ENCODE data around the gene PACS2.
"Not testable (repeated sequence)": the region's sequence is repeated elsewhere in the genome, so short reads cannot be mapped to it uniquely, and the experiment has no call there.

The PACS2 gene

DNA sequence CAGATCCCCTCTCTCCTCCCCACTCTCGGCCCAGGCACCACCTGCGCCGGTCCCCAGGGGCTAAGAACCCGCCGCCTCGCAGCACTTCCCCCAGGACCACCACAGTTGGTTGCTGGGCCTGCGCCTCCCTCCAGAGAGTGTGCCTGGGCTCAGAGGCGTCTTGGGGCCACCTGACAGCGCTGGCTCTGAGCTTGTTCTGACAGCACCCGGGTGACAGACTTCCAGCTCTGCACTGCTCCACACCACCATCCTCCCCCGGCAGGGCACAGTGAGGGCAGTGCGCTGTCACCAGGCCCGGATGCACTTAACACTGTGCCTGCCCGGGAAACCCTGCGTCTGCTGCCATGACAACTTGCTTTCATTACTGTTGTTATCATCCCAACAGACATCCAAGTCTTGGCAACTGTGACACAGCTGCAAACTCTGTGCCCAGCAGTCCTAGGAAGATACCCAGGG is 20.4 kb upstream of the PACS2 start:
- TF ChIP-seq JUND (IDR thresholded peaks at IDR 0.05; ENCODE audit: low read depth): no peak
- in situ Hi-C loops (cut with HindIII; ENCODE audit: low pct_unique_long_range_greater_than_20kb, low sequenced_read_pairs): no loop called here

DNA sequence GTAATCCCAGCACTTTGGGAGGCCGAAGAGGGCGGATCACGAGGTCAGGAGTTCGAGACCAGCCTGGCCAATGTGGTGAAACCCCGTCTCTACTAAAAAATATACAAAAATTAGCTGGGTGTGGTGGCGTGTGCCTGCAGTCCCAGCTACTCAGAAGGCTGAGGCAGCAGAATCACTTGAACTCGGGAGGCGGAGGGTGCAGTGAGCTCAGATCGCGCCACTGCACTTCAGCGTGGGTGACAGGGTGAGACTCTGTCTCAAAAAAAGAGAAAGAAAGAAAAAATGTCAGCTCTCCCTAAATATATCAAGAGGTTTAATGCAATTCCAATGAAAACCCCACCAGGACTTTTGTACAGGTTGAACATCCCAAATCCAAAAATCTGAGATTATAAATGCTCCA is 17.2 kb upstream of the PACS2 start:
- in situ Hi-C loops (cut with HindIII; ENCODE audit: low pct_unique_long_range_greater_than_20kb, low sequenced_read_pairs): not testable (repeated sequence)

More for the DNA sequence above, 20.4 kb upstream of the PACS2 start:
- no peak for DNase-seq (ENCODE audit: low read depth in 1 of 2, low spot score in 1 of 2)

DNA sequence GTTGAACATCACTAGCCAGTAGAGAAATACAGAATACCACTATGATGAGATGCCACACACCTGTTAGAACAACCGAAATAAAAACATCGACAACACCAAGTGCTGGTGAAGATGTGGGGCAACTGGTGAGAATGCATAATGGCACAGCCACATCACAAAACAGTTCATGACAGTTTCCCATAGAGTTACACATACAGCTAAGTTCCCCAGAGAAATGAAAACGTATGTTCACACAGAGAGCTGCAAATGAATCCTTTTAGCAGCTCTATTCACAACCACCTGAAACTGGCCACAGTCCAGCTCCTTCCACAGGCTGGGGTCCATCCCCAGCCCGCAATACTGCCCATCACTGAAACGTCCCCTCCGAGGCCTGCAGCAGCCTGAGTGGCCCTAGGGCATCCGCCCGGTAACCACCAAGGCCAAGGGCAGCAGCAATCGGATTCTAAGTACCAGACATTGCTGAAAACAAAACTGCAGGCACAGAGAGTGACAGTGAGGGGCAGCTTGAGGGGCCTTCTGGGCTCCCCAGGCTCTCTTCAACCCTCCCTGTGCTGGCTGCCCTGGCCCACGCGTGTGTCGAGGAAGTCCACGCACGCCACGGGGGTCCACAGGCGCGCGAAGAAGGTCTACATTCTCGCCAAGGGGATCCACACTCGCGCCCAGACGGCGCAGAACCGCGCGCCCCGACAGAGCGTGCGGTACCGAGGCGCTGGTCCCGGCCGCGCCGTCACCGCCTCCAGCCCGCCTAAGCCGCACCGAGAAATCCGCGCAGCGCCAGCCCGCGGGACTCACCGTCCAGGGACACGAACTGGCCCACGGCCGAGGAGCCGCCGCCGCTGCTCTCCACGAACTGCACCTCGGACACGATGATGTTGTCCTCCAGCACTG is 14.7 kb upstream of the PACS2 start:
- no peak for TF ChIP-seq JUND (IDR thresholded peaks at IDR 0.05; ENCODE audit: low read depth)
- DNase-seq (ENCODE audit: low read depth in 1 of 2, low spot score in 1 of 2): no peak
- in situ Hi-C loops (cut with HindIII; ENCODE audit: low pct_unique_long_range_greater_than_20kb, low sequenced_read_pairs): no loop called here

More for the DNA sequence above, 17.2 kb upstream of the PACS2 start:
- DNase-seq (ENCODE audit: low read depth in 1 of 2, low spot score in 1 of 2): not testable (repeated sequence)

DNA sequence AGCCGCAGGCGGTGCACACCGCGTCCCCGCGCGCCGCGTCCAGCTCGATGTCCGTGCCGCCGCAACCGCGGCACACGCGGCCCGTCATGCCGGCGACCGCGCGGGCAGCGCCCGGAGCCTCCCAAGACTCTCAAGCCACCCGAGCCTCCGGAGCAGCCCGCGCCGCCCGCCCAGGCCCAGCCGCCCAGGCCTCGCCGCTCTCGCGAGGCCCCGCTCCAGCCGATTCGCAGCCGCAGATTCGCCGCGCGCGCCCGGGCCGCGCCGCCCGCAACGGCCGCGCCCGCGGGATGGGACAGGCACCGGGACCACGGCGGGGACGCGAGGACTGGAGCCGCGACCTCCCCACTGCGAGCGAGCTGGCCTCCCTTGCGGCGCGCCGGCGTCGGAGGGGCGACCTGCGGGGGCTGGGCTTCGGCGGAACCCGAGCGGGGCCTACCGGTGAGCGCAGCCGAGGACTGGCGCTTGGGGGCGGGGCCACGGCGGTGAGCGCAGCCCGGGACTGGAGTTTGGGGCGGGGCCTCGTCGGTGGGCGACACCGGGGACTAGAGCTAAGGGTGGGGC is 13.9 kb upstream of the PACS2 start, which contains the start of gene BRF1:
TSS of gene BRF1 (minus strand) at position 460 of the 561 bp plus-strand sequence. CDS start at position 88, 372 bp downstream.
- TF ChIP-seq JUND (IDR thresholded peaks at IDR 0.05; ENCODE audit: low read depth): no peak
- DNase-seq (ENCODE audit: low read depth in 1 of 2, low spot score in 1 of 2): peak; percentile 87 to 97
- in situ Hi-C loops (cut with HindIII; ENCODE audit: low pct_unique_long_range_greater_than_20kb, low sequenced_read_pairs): no loop called here

DNA sequence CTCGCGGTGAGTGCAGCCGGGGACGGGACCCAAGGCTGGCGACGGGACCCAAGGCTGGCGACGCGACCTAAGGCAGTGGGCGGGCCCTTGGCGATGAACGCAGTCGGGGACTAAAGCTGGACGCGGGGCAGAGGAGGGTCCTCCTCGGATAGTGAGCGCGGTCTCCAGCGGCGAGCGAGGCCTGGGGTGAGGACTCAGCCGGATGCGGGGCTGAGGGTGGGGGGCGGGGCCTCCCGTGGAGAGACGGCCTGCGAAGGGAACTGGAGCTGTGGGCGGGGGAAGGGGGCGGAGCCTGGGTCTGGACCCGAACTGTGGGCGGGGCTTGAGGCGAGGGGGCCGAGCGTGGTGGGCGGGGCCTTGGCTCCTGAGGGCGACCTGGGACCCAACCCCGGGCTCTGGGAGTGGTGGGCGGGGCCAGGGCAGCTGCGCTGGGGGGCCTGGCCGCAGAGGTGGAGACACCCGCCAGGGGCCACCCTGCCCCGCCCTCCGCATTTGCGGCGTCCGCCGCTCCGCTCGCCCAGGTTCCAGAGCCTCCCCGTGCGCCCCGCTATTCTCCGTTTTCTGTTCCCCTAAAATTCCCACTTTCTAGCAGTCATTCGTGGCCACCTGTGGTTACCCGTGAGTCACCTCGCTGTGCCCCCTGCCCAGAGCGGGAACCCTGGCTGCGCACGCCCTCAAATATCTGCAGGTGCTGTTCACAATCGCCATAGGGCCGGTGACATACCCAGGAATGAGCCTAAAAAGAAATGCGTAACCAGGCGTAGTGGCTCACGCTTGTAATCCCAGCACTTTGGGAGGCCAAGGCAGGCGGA is 13.2 kb upstream of the PACS2 start:
- TF ChIP-seq JUND (IDR thresholded peaks at IDR 0.05; ENCODE audit: low read depth): no peak
- DNase-seq (ENCODE audit: low read depth in 1 of 2, low spot score in 1 of 2): peak; percentile 95 to 98
- in situ Hi-C loops (cut with HindIII; ENCODE audit: low pct_unique_long_range_greater_than_20kb, low sequenced_read_pairs): no loop called here

- DNase-seq (ENCODE audit: low read depth in 1 of 2, low spot score in 1 of 2); in situ Hi-C loops (cut with HindIII; ENCODE audit: low pct_unique_long_range_greater_than_20kb, low sequenced_read_pairs): not testable (repeated sequence)
These were observed 12.7 kb upstream of the PACS2 start for GRCh38 chr14:105301915-105302249.

GRCh38 chr14:105303949-105304348 is 10.6 kb upstream of the PACS2 start:
- in situ Hi-C loops (cut with HindIII; ENCODE audit: low pct_unique_long_range_greater_than_20kb, low sequenced_read_pairs): no loop called here
- TF ChIP-seq JUND (IDR thresholded peaks at IDR 0.05; ENCODE audit: low read depth): no peak
- DNase-seq (ENCODE audit: low read depth in 1 of 2, low spot score in 1 of 2): peak in 1 of 2 experiments; percentile 80

DNA sequence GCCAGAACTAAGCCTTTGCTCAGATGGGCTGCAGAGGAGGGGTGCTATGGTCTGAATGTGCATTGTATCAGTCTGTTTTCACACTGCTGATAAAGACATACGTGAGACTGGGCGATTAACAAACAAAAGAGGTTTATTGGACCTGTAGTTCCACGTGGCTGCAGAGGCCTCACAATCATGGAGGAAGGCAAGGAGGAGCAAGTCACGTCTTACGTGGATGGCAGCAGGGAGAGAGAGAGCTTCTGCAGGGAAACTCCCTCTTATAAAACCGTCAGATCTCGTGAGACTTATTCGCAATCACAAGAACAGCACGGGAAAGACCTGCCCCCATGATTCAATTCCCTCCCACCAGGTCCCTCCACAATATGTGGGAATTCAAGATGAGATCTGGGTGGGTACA is 10.0 kb upstream of the PACS2 start:
- in situ Hi-C loops (cut with HindIII; ENCODE audit: low pct_unique_long_range_greater_than_20kb, low sequenced_read_pairs): no loop called here
- DNase-seq (ENCODE audit: low read depth in 1 of 2, low spot score in 1 of 2): no peak
- no peak for TF ChIP-seq JUND (IDR thresholded peaks at IDR 0.05; ENCODE audit: low read depth)

GRCh38 chr14:105305345-105305744 is 9.2 kb upstream of the PACS2 start:
- in situ Hi-C loops (cut with HindIII; ENCODE audit: low pct_unique_long_range_greater_than_20kb, low sequenced_read_pairs): no loop called here
- no peak for DNase-seq (ENCODE audit: low read depth in 1 of 2, low spot score in 1 of 2)
- TF ChIP-seq JUND (IDR thresholded peaks at IDR 0.05; ENCODE audit: low read depth): no peak

DNA sequence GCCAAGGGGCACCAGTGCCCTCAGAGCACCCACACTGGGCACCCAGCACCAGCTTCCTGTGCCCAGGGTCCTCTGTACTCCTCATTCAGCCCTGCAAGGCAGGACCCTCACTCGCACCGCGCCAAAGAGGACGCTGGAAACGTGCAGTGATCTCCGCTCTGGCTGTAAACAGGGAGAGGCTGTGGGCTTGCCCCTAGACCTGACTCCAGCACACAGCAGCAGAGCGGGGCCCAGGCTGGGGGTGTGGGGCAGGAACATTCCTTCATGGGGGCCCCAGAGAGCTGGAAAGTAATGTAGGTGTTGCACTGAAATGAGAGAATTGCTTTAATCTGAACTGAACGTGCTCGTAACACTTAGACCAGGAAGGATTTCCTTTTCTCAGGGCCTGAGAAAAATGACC is 8.8 kb upstream of the PACS2 start:
- TF ChIP-seq JUND (IDR thresholded peaks at IDR 0.05; ENCODE audit: low read depth): no peak
- no peak for DNase-seq (ENCODE audit: low read depth in 1 of 2, low spot score in 1 of 2)
- in situ Hi-C loops (cut with HindIII; ENCODE audit: low pct_unique_long_range_greater_than_20kb, low sequenced_read_pairs): no loop called here

DNA sequence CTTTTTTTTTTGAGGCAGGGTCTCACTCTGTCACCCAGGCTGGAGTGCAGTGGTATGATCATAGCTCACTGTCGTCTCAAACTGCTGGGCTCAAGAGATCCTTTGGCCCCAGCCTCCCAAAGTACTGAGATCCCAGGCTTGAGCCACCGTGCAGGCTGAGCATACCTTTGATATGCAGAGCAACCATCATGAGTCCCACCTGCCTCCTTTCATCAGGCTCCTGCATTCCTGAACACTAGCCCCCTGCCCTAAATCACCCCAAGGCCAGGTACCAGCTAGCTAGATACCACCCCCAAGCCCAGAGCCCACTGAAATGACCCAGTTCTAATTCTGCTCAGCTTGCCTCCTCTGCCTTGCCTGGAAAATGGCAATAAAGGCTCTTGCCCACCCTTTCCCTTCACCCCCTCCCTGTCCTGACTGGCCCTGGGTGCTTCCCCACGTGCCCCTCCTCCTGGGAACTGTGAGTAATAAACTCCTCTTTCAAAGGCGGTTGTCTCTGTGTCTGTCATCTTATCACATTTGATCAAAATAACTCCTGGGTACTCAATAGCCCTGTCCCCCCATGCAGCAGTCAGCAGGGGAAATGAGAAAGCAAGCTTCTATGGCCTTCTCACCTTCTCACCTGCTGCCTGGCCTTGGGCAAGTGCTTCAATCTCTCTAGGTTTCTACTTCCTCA is 7.4 kb upstream of the PACS2 start:
- in situ Hi-C loops (cut with HindIII; ENCODE audit: low pct_unique_long_range_greater_than_20kb, low sequenced_read_pairs): no loop called here
- TF ChIP-seq JUND (IDR thresholded peaks at IDR 0.05; ENCODE audit: low read depth): no peak
- no peak for DNase-seq (ENCODE audit: low read depth in 1 of 2, low spot score in 1 of 2)

- DNase-seq (ENCODE audit: low read depth in 1 of 2, low spot score in 1 of 2): peak in 1 of 2 experiments; percentile 84
- in situ Hi-C loops (cut with HindIII; ENCODE audit: low pct_unique_long_range_greater_than_20kb, low sequenced_read_pairs): no loop called here
- no peak for TF ChIP-seq JUND (IDR thresholded peaks at IDR 0.05; ENCODE audit: low read depth)
These were observed 5.2 kb upstream of the PACS2 start for GRCh38 chr14:105309371-105309770.

Measured in T47D (cell line).